CD14-positive monocyte (primary cell): ENCODE measurements around the gene CLSTN3. TPM values are rescaled to one million over a fixed set of nuclear protein-coding genes. Genes with fewer than 3 reads are reported as not detected.
A peak's percentile ranks its signal among the peaks of the same experiment; 100 is the strongest.

Experiments
- DNase-seq, 3 donors: peaks; one replicate each; pipeline ENCODE4 v3.0.0-alpha.2; 2011 to 2022
- H2AFZ ChIP-seq: 2 replicates; pipeline ENCODE4 v1.6.0; 2012; ENCODE audit warnings: mild to moderate bottlenecking, low read depth, low read length, inconsistent platforms; ENCODE audit not compliant: insufficient read depth, poor library complexity, severe bottlenecking
- H3K27ac ChIP-seq, 2 donors: 1 replicate in 1 of 2; 2 replicates in 1 of 2; pipeline ENCODE4 v1.5.1; 2012 to 2013; ENCODE audit warnings: low read length in 2 of 2, control low read depth in 1 of 2, inconsistent platforms in 1 of 2, low read depth in 1 of 2, mild to moderate bottlenecking in 1 of 2
- H3K27me3 ChIP-seq, 2 donors: one replicate each; pipeline versions ENCODE4 v1.6.0 to v1.6.1; 2011 to 2013; ENCODE audit warnings: low read length in 2 of 2; ENCODE audit not compliant: control insufficient read depth in 2 of 2, insufficient read depth in 2 of 2
- H3K36me3 ChIP-seq, 2 donors: replicated peaks in 1 of 2; 1 replicate in 1 of 2; 2 replicates in 1 of 2; pipeline versions ENCODE4 v1.5.1 to v1.6.1; 2012 to 2013; ENCODE audit warnings: low read length in 2 of 2, control low read depth in 1 of 2, inconsistent platforms in 1 of 2, mild to moderate bottlenecking in 1 of 2; ENCODE audit not compliant: insufficient read depth in 2 of 2, control insufficient read depth in 1 of 2
- H3K4me1 ChIP-seq, 2 donors: 1 replicate in 1 of 2; 2 replicates in 1 of 2; pipeline versions ENCODE4 v1.5.1 to v1.6.1; 2012 to 2013; ENCODE audit warnings: low read length in 2 of 2, control low read depth in 1 of 2, inconsistent platforms in 1 of 2, mild to moderate bottlenecking in 1 of 2, moderate library complexity in 1 of 2; ENCODE audit not compliant: insufficient read depth in 2 of 2, control insufficient read depth in 1 of 2
- H3K4me2 ChIP-seq: replicated peaks from 2 replicates; pipeline ENCODE3; 2012; ENCODE audit warnings: low read length, moderate library complexity, mild to moderate bottlenecking; ENCODE audit not compliant: poor library complexity, severe bottlenecking; ENCODE audit errors: extremely low read depth
- H3K4me3 ChIP-seq, 3 experiments: fragments of 200-600 bp in 1 of 3; sonication (generic) in 1 of 3; replicated peaks in 1 of 3; 1 replicate in 2 of 3; 2 replicates in 1 of 3; pipeline ENCODE4 v1.5.1; 2011 to 2013; ENCODE audit warnings: low read length in 3 of 3, mild to moderate bottlenecking in 3 of 3, control low read depth in 2 of 3, low read depth in 2 of 3, inconsistent platforms in 1 of 3, moderate library complexity in 1 of 3
- H3K79me2 ChIP-seq: 2 replicates; pipeline ENCODE4 v1.6.0; 2012; ENCODE audit warnings: mild to moderate bottlenecking, control low read depth, inconsistent platforms, low read length, moderate library complexity; ENCODE audit not compliant: insufficient read depth
- H3K9ac ChIP-seq: 2 replicates; pipeline ENCODE4 v1.6.0; 2017; ENCODE audit warnings: low read length, mild to moderate bottlenecking; ENCODE audit not compliant: insufficient read depth, poor library complexity, severe bottlenecking
- H3K9me3 ChIP-seq, 2 donors: replicated peaks in 1 of 2; 1 replicate in 1 of 2; 2 replicates in 1 of 2; pipeline versions ENCODE4 v1.5.1 to v1.6.1; 2012 to 2013; ENCODE audit warnings: low read length in 2 of 2, control low read depth in 1 of 2; ENCODE audit not compliant: control insufficient read depth in 1 of 2, insufficient read depth in 1 of 2
- H4K20me1 ChIP-seq: 2 replicates; pipeline ENCODE4 v1.6.0; 2012; ENCODE audit warnings: mild to moderate bottlenecking, low read length, control low read depth, moderate library complexity; ENCODE audit not compliant: insufficient read depth
- H3K27ac Mint-ChIP-seq, 7 donors: one replicate each; pipeline ENCODE4 v1.8.0; 2020; ENCODE audit warnings: mild to moderate bottlenecking in 7 of 7, mixed read lengths in 7 of 7, moderate library complexity in 6 of 7, inconsistent platforms in 2 of 7
- H3K27me3 Mint-ChIP-seq, 3 donors: one replicate each; pipeline ENCODE4 v1.8.0; 2021 to 2022; ENCODE audit warnings: low read depth in 3 of 3, mild to moderate bottlenecking in 3 of 3, mixed read lengths in 3 of 3, moderate library complexity in 3 of 3, inconsistent platforms in 1 of 3
- H3K36me3 Mint-ChIP-seq, 2 donors: one replicate each; pipeline ENCODE4 v1.8.0; 2020; ENCODE audit warnings: mixed read lengths in 2 of 2, inconsistent platforms in 1 of 2, mild to moderate bottlenecking in 1 of 2
- H3K4me1 Mint-ChIP-seq: one replicate; pipeline ENCODE4 v1.8.0; 2020; ENCODE audit warnings: mild to moderate bottlenecking, mixed read lengths
- H3K4me3 Mint-ChIP-seq, 2 donors: one replicate each; pipeline ENCODE4 v1.8.0; 2020; ENCODE audit warnings: mild to moderate bottlenecking in 2 of 2, mixed read lengths in 2 of 2, moderate library complexity in 1 of 2
- H3K9me3 Mint-ChIP-seq, 7 donors: one replicate each; pipeline ENCODE4 v1.8.0; 2020 to 2022; ENCODE audit warnings: mixed read lengths in 7 of 7, mild to moderate bottlenecking in 6 of 7, moderate library complexity in 6 of 7, inconsistent platforms in 2 of 7
- CTCF ChIP-seq: fragments of 200-600 bp; IDR thresholded peaks from one replicate; pipeline ENCODE4 v1.8.0; 2022; ENCODE audit warnings: antibody characterized with exemption, mild to moderate bottlenecking
- WGBS: methylation state at CpG from one replicate; pipeline ENCODE4 v1.1.5; 2013; ENCODE audit warnings: missing lambda C conversion rate; ENCODE audit not compliant: insufficient coverage; 5-methylcytosine and 5-hydroxymethylcytosine counted together
- intact Hi-C, 2 donors: fragments of 100-400 bp; cut with micrococcal nuclease; formaldehyde crosslinking; loops; one replicate each; pipeline versions ENCODE4 v1.15.0 to v1.15.1; 2023
- polyA plus RNA-seq, 3 donors: library from polyadenylated mRNA; depleted of rRNA in 1 of 3; unstranded in 2 of 3; stranded (reverse) in 1 of 3; fragments of 300-500 nt in 2 of 3; fragments of >200 nt in 1 of 3; fragmentation: Illumina TruSeq in 2 of 3; gene quantifications; 1 replicate in 2 of 3; 2 replicates in 1 of 3; pipeline ENCODE4 v1.2.3, GENCODE V29; 2012 to 2021

CLSTN3 gene
- polyA plus RNA-seq, 3 donors, result 13.7 TPM; not detected in 2

- Mint-ChIP-seq H3K27me3 (peaks cover 0 to 2% (median 0%) of the 10 kb centered on the region in 3 donors), H3K4me1 (peaks cover 23% of the 10 kb centered on the region), H3K36me3 (peaks cover 25 to 29% of the 10 kb centered on the region in 2 donors), H3K4me3 (peak overlapping the region; percentile 80 to 97), H3K27ac (peak overlapping the region in 4 of 7 donors; percentile 21 to 89 (median 40)), H3K9me3 (no peaks in the 10 kb centered on the region)
- no peak for TF ChIP-seq CTCF
- H3K4me3 ChIP-seq, result peak overlapping the region; percentile 55 to 97 (median 76)
- intact Hi-C loops, result no loop called here
- DNase-seq, result no peak
- peaks cover 15 to 28% of the 10 kb centered on the region in 2 donors for H3K4me1 ChIP-seq
- no peaks in the 10 kb centered on the region for H3K27me3 ChIP-seq
- no peaks in the 10 kb centered on the region for H3K9me3 ChIP-seq
- peak overlapping the region; percentile 79 for H3K9ac ChIP-seq
- peaks cover 0 to 31% of the 10 kb centered on the region in 2 donors for H3K36me3 ChIP-seq
- H3K4me2 ChIP-seq, result peak overlapping the region; percentile 98
- 79% methylated on average over 4 of the region's 17 CpGs for WGBS
- no peak overlapping the region for H3K27ac ChIP-seq
- peak overlapping the region; percentile 99 for H2AFZ ChIP-seq
- no peaks in the 10 kb centered on the region for H4K20me1 ChIP-seq
- no peaks in the 10 kb centered on the region for H3K79me2 ChIP-seq
Observed at GRCh38 chr12:7190268-7191055, 60.3 kb downstream of the CLSTN3 start.

GRCh38 chr12:7193674-7194073, 63.5 kb downstream of the CLSTN3 start:
- TF ChIP-seq CTCF, result no peak
- no peaks in the 10 kb centered on the region for H3K9me3 Mint-ChIP-seq
- Histone ChIP-seq H3K4me3 (no peak overlapping the region), H4K20me1 (no peaks in the 10 kb centered on the region), H3K79me2 (no peaks in the 10 kb centered on the region), H3K4me1 (peaks cover 12 to 23% of the 10 kb centered on the region in 2 donors), H3K27ac (no peak overlapping the region), H3K36me3 (peaks cover 0 to 33% of the 10 kb centered on the region in 2 donors), H2AFZ (no peak overlapping the region), H3K9ac (no peak overlapping the region), H3K27me3 (no peaks in the 10 kb centered on the region), H3K9me3 (no peaks in the 10 kb centered on the region), H3K4me2 (no peak overlapping the region)
- H3K4me1 Mint-ChIP-seq, result peaks cover 18% of the 10 kb centered on the region
- intact Hi-C loops, result no loop called here
- H3K36me3 Mint-ChIP-seq, result peaks cover 28 to 31% of the 10 kb centered on the region in 2 donors
- H3K4me3 Mint-ChIP-seq, result no peak overlapping the region
- peaks cover 0 to 2% (median 0%) of the 10 kb centered on the region in 3 donors for H3K27me3 Mint-ChIP-seq
- no peak for DNase-seq
- H3K27ac Mint-ChIP-seq, result no peak overlapping the region
- WGBS, result no CpG with 5 or more reads among the region's 2 CpGs
